WTC11 (cell line): ENCODE measurements around the gene RTBDN. TPM values are rescaled to one million over a fixed set of nuclear protein-coding genes. Genes with fewer than 3 reads are reported as not detected.

Experiments used
- ATAC-seq: fragments of 200-7000 bp; cut with Tn5 transposase; 2 replicates; pipeline ENCODE4 v1.10.0; 2021; ENCODE audit warnings: mild to moderate bottlenecking, moderate library complexity
- CTCF ChIA-PET: fragments of 300-600 bp; sonication (Branson Sonifier 250); formaldehyde crosslinking; loops from one replicate; lab custom pipeline; 2021; ENCODE audit warnings: antibody characterized with exemption; lab: Charles Lee
- POLR2A ChIA-PET: fragments of 350-600 bp; sonication (Branson Sonifier 250); formaldehyde crosslinking; loops from one replicate; lab custom pipeline; 2021; ENCODE audit warnings: antibody characterized with exemption; lab: Charles Lee
- DNase-seq: peaks from one replicate; pipeline ENCODE4 v3.0.0; 2021; ENCODE audit warnings: low spot score
- H3K27ac Mint-ChIP-seq: 2 replicates; pipeline ENCODE4 v1.8.0; 2021; ENCODE audit warnings: mixed read lengths
- H3K27me3 Mint-ChIP-seq: 2 replicates; pipeline ENCODE4 v1.8.0; 2021; ENCODE audit warnings: low read depth, mild to moderate bottlenecking, moderate library complexity, mixed read lengths
- H3K36me3 Mint-ChIP-seq: 2 replicates; pipeline ENCODE4 v1.8.0; 2021; ENCODE audit warnings: mixed read lengths
- H3K4me1 Mint-ChIP-seq: 2 replicates; pipeline ENCODE4 v1.8.0; 2022; ENCODE audit warnings: mixed read lengths
- H3K4me3 Mint-ChIP-seq: 2 replicates; pipeline ENCODE4 v1.8.0; 2021; ENCODE audit warnings: mild to moderate bottlenecking, moderate library complexity, mixed read lengths
- H3K9me3 Mint-ChIP-seq: 2 replicates; pipeline ENCODE4 v1.8.0; 2021; ENCODE audit warnings: mixed read lengths
- AFF4 ChIP-seq: sonication (generic); formaldehyde crosslinking; IDR thresholded peaks from 2 replicates; pipeline ENCODE4 v1.8.1; 2023; ENCODE audit warnings: mild to moderate bottlenecking, missing genetic modification reagents, borderline replicate concordance
- ATF6 ChIP-seq: sonication (generic); formaldehyde crosslinking; IDR thresholded peaks from 2 replicates; pipeline ENCODE4 v1.8.1; 2023; ENCODE audit warnings: mild to moderate bottlenecking, missing genetic modification reagents
- CREM ChIP-seq: sonication (generic); formaldehyde crosslinking; IDR thresholded peaks from 2 replicates; pipeline ENCODE4 v1.8.1; 2022; ENCODE audit warnings: mild to moderate bottlenecking, missing genetic modification reagents, moderate library complexity
- ELF4 ChIP-seq: sonication (generic); formaldehyde crosslinking; IDR thresholded peaks from 2 replicates; pipeline ENCODE4 v1.8.1; 2022; ENCODE audit warnings: low read depth, mild to moderate bottlenecking, moderate library complexity, missing genetic modification reagents
- ETV6 ChIP-seq: sonication (generic); formaldehyde crosslinking; IDR thresholded peaks from 2 replicates; pipeline ENCODE4 v1.8.1; 2022; ENCODE audit warnings: mild to moderate bottlenecking, missing genetic modification reagents
- FOXK1 ChIP-seq: sonication (generic); formaldehyde crosslinking; IDR thresholded peaks from 2 replicates; pipeline ENCODE4 v1.8.0; 2022; ENCODE audit warnings: mild to moderate bottlenecking, moderate library complexity, missing genetic modification reagents
- FOXP4 ChIP-seq: sonication (generic); formaldehyde crosslinking; IDR thresholded peaks from 2 replicates; pipeline ENCODE4 v1.8.0; 2022; ENCODE audit warnings: mild to moderate bottlenecking, missing genetic modification reagents
- GABPB1 ChIP-seq: sonication (generic); formaldehyde crosslinking; IDR thresholded peaks from 2 replicates; pipeline ENCODE4 v1.8.1; 2023; ENCODE audit warnings: mild to moderate bottlenecking, missing genetic modification reagents
- IRF1 ChIP-seq: sonication (generic); formaldehyde crosslinking; IDR thresholded peaks from 2 replicates; pipeline ENCODE4 v1.8.0; 2023; ENCODE audit warnings: missing genetic modification reagents
- JAZF1 ChIP-seq: fragments of 250-450 bp; sonication (Bioruptor Pico); IDR thresholded peaks from 2 replicates; pipeline ENCODE4 v1.9.0; 2021; ENCODE audit warnings: moderate library complexity, mild to moderate bottlenecking, inconsistent platforms
- NR1H2 ChIP-seq: sonication (generic); formaldehyde crosslinking; IDR thresholded peaks from 2 replicates; pipeline ENCODE4 v1.9.0; 2021; ENCODE audit warnings: mild to moderate bottlenecking, moderate library complexity, missing genetic modification reagents
- RELA ChIP-seq: sonication (generic); formaldehyde crosslinking; IDR thresholded peaks from 2 replicates; pipeline ENCODE4 v1.8.1; 2022; ENCODE audit warnings: missing genetic modification reagents, mild to moderate bottlenecking, borderline replicate concordance
- SMAD4 ChIP-seq: sonication (generic); formaldehyde crosslinking; IDR thresholded peaks from 2 replicates; pipeline ENCODE4 v1.8.0; 2022; ENCODE audit warnings: mild to moderate bottlenecking, missing genetic modification reagents
- TCF7 ChIP-seq: sonication (generic); formaldehyde crosslinking; IDR thresholded peaks from 2 replicates; pipeline ENCODE4 v1.8.0; 2022; ENCODE audit warnings: mild to moderate bottlenecking, low read depth, missing genetic modification reagents, moderate library complexity
- TEAD4 ChIP-seq: sonication (generic); formaldehyde crosslinking; IDR thresholded peaks from 2 replicates; pipeline ENCODE4 v1.8.0; 2022; ENCODE audit warnings: mild to moderate bottlenecking, missing genetic modification reagents
- USF1 ChIP-seq: sonication (generic); formaldehyde crosslinking; IDR thresholded peaks from 2 replicates; pipeline ENCODE4 v1.8.0; 2022; ENCODE audit warnings: mild to moderate bottlenecking, missing genetic modification reagents
- USF2 ChIP-seq: sonication (generic); formaldehyde crosslinking; IDR thresholded peaks from 2 replicates; pipeline ENCODE4 v1.8.1; 2023; ENCODE audit warnings: mild to moderate bottlenecking, missing genetic modification reagents, moderate library complexity
- ZNF219 ChIP-seq: sonication (generic); formaldehyde crosslinking; IDR thresholded peaks from 2 replicates; pipeline ENCODE4 v1.8.0; 2023; ENCODE audit warnings: missing genetic modification reagents, mild to moderate bottlenecking, borderline replicate concordance
- ZNF416 ChIP-seq: fragments of 250-450 bp; sonication (Bioruptor Pico); IDR thresholded peaks from 2 replicates; pipeline ENCODE4 v1.9.0; 2021; ENCODE audit warnings: mild to moderate bottlenecking, inconsistent platforms
- ZNF423 ChIP-seq: fragments of 250-450 bp; sonication (Bioruptor Pico); IDR thresholded peaks from 2 replicates; pipeline ENCODE4 v2.1.2; 2022; ENCODE audit warnings: mild to moderate bottlenecking, moderate library complexity
- total RNA-seq: library from RNA; stranded (reverse); gene quantifications from 3 replicates; pipeline ENCODE4 v1.2.3, GENCODE V29; 2021

The RTBDN gene
- total RNA-seq, 1 experiment from 2014 or later = 2.4 TPM

GRCh38 chr19:12796146-12797071 is 38.0 kb downstream of the RTBDN start (continued):
- TF ChIP-seq TCF7 (CRISPR knock-in tag) = no peak
- TF ChIP-seq AFF4 (CRISPR knock-in tag) = no peak
- TF ChIP-seq RELA (CRISPR knock-in tag) = no peak

- no peak for DNase-seq
- ATAC-seq = no peak
- Mint-ChIP-seq H3K4me1 (peaks cover 28% of the 10 kb centered on the region), H3K27me3 (peaks cover 32% of the 10 kb centered on the region), H3K27ac (no peak overlapping the region), H3K36me3 (peaks cover 15% of the 10 kb centered on the region), H3K9me3 (no peaks in the 10 kb centered on the region), H3K4me3 (no peak overlapping the region)
- CTCF ChIA-PET = interaction anchor here (0.5 to 14.0 kb wide), 12 partner anchors 11 to 92 kb away, joined by 4 to 341 read pairs (median 11); partner anchors contain the start of gene RNASEH2A
- POLR2A ChIA-PET = interaction anchor here (0.6 to 1.7 kb wide), 2 partner anchors 14 to 29 kb away, joined by 3 to 4 read pairs; no protein-coding TSS in a partner anchor
- TF ChIP-seq GABPB1 (CRISPR knock-in tag) (no peak), TEAD4 (no peak), CREM (CRISPR knock-in tag) (no peak), ATF6 (CRISPR knock-in tag) (no peak), USF1 (CRISPR knock-in tag) (no peak), ZNF416 (CRISPR knock-in tag) (no peak), ZNF219 (CRISPR knock-in tag) (no peak), FOXP4 (no peak), RELA (CRISPR knock-in tag) (no peak), NR1H2 (CRISPR knock-in tag) (no peak), IRF1 (CRISPR knock-in tag) (no peak), ZNF423 (no peak), AFF4 (CRISPR knock-in tag) (no peak), FOXK1 (CRISPR knock-in tag) (no peak), ELF4 (CRISPR knock-in tag) (no peak), SMAD4 (CRISPR knock-in tag) (no peak), USF2 (CRISPR knock-in tag) (no peak), ETV6 (CRISPR knock-in tag) (no peak), JAZF1 (no peak)
Observed at GRCh38 chr19:12794971-12795381, 39.4 kb downstream of the RTBDN start.
